Keratinocyte (primary cell): Measurements from ENCODE around the gene POLR2M. TPM values are rescaled to one million over a fixed set of nuclear protein-coding genes. Genes with fewer than 3 reads are reported as not detected.

Experiments used
- DNase-seq: peaks from one replicate; pipeline ENCODE4 v3.0.0-alpha.2; 2011; ENCODE audit warnings: low read depth, missing footprints, low spot score
- FAIRE-seq: peaks from 2 replicates; lab custom pipeline; 2011; peaks lifted over from hg19 to GRCh38; lab: Jason Lieb, UNC
- H2AFZ ChIP-seq: 2 replicates; pipeline ENCODE4 v1.6.0; 2012; ENCODE audit warnings: low read length, control low read depth, inconsistent platforms; ENCODE audit not compliant: control insufficient read depth
- H3K27ac ChIP-seq: 2 replicates; pipeline ENCODE4 v1.5.1; 2011; ENCODE audit warnings: low read length; ENCODE audit not compliant: control insufficient read depth, insufficient read depth
- H3K27me3 ChIP-seq: 3 replicates; pipeline ENCODE4 v1.6.0; 2011; ENCODE audit warnings: low read length; ENCODE audit not compliant: control insufficient read depth, insufficient read depth; ENCODE audit errors: extremely low read depth
- H3K36me3 ChIP-seq, 2 experiments: 2 replicates in 1 of 2; 3 replicates in 1 of 2; pipeline ENCODE4 v1.5.1; 2011; ENCODE audit warnings: low read length in 2 of 2, mild to moderate bottlenecking in 1 of 2; ENCODE audit not compliant: control insufficient read depth in 2 of 2, insufficient read depth in 2 of 2; ENCODE audit errors: extremely low read depth in 1 of 2
- H3K4me1 ChIP-seq: 3 replicates; pipeline ENCODE4 v1.5.1; 2011; ENCODE audit warnings: low read length; ENCODE audit not compliant: control insufficient read depth, insufficient read depth; ENCODE audit errors: extremely low read depth
- H3K4me2 ChIP-seq: 3 replicates; pipeline ENCODE4 v1.6.0; 2011; ENCODE audit warnings: low read depth, low read length; ENCODE audit not compliant: control insufficient read depth, insufficient read depth; ENCODE audit errors: extremely low read depth
- H3K4me3 ChIP-seq, 3 experiments: fragments of 200-600 bp in 1 of 3; sonication (generic) in 1 of 3; 2 replicates in 2 of 3; 3 replicates in 1 of 3; pipeline ENCODE4 v1.5.1; 2011 to 2016; ENCODE audit warnings: low read length in 3 of 3, mild to moderate bottlenecking in 3 of 3, control low read depth in 2 of 3, inconsistent platforms in 1 of 3, low read depth in 1 of 3, mixed read lengths in 1 of 3, mixed run types in 1 of 3, moderate library complexity in 1 of 3; ENCODE audit not compliant: control insufficient read depth in 2 of 3, insufficient read depth in 2 of 3; ENCODE audit errors: extremely low read depth in 1 of 3
- H3K79me2 ChIP-seq: 2 replicates; pipeline ENCODE4 v1.6.0; 2012; ENCODE audit warnings: low read length; ENCODE audit not compliant: control insufficient read depth, insufficient read depth
- H3K9ac ChIP-seq: 3 replicates; pipeline ENCODE4 v1.6.0; 2011; ENCODE audit warnings: low read length; ENCODE audit not compliant: control insufficient read depth, insufficient read depth; ENCODE audit errors: extremely low read depth
- H3K9me1 ChIP-seq: 3 replicates; pipeline ENCODE4 v1.6.0; 2011; ENCODE audit warnings: low read length; ENCODE audit not compliant: control insufficient read depth, insufficient read depth; ENCODE audit errors: extremely low read depth
- H3K9me3 ChIP-seq: 2 replicates; pipeline ENCODE4 v1.5.1; 2012; ENCODE audit warnings: low read depth, low read length; ENCODE audit not compliant: control insufficient read depth
- H4K20me1 ChIP-seq: 3 replicates; pipeline ENCODE4 v1.6.0; 2011; ENCODE audit warnings: low read length; ENCODE audit not compliant: control insufficient read depth, insufficient read depth; ENCODE audit errors: extremely low read depth
- EZH2 ChIP-seq: IDR thresholded peaks from one replicate; pipeline ENCODE4 v1.6.1; 2012; ENCODE audit warnings: inconsistent platforms, mild to moderate bottlenecking, low read length, moderate library complexity
- dilution Hi-C: fragments of 300-500 bp; cut with MboI; formaldehyde crosslinking; loops from one replicate; pipeline ENCODE4 v1.7.0; 2020; ENCODE audit warnings: low sequenced_read_pairs; ENCODE audit not compliant: extremely low pct_ligation_motif_present
- polyA plus RNA-seq, 5 experiments: library from polyadenylated mRNA; depleted of rRNA in 3 of 5; stranded (reverse) in 3 of 5; stranded (forward) in 1 of 5; unstranded in 1 of 5; fragments of >200 nt; gene quantifications; 1 replicate in 1 of 5; 2 replicates in 3 of 5; 3 replicates in 1 of 5; pipeline versions ENCODE4 v1.2.1 to v1.2.3, GENCODE V29; 2011 to 2012; ENCODE audit warnings: missing spikeins in 2 of 5, low read depth in 1 of 5, low replicate concordance in 1 of 5
- TF ChIP-seq, protein P1 (sequence below), 3 experiments: IDR thresholded peaks in 1 of 3; conservative IDR thresholded peaks in 1 of 3; optimal IDR thresholded peaks in 1 of 3; 2 replicates in 2 of 3; 3 replicates in 1 of 3; pipeline versions ENCODE3 to v1.5.1; 2011; ENCODE audit warnings: low read length in 3 of 3, mild to moderate bottlenecking in 3 of 3, moderate library complexity in 2 of 3, control low read depth in 1 of 3, inconsistent platforms in 1 of 3; ENCODE audit not compliant: insufficient read depth in 2 of 3; ENCODE audit errors: extremely low read depth in 1 of 3

POLR2M gene
- polyA plus RNA-seq, 1 donor (not counting 4 experiments of a cell fraction or from before 2014, with no cell fraction given) = 40.6 TPM

DNA sequence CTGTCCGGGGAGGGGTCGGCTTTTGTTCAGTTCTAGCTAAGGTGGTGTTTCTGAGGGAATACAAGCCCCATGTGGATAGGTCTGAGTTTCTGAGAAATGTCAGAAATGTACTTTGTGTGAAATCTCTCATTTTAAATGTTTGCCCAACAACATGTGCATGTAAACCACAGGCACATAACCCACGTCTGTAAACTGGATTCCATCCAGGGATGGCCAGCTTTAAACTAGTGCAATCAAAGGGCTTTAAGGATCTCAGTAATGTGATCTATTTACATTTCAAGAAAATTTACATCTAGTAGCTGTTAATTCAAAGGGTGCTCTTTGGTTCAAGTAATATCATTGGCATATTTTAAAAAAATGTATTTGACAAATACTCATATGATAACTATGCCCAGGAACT, 52.0 kb downstream of the POLR2M start:
- H3K9me1 ChIP-seq = no peaks in the 10 kb centered on the region
- H3K4me2 ChIP-seq = no peak overlapping the region
- no peak overlapping the region for H3K4me3 ChIP-seq
- H4K20me1 ChIP-seq = no peaks in the 10 kb centered on the region
- H3K27ac ChIP-seq = no peak overlapping the region
- no peaks in the 10 kb centered on the region for H3K4me1 ChIP-seq
- no peaks in the 10 kb centered on the region for H3K9me3 ChIP-seq
- FAIRE-seq (no peak), DNase-seq (no peak)
- no peak for TF ChIP-seq EZH2
- TF ChIP-seq, protein P1, sequence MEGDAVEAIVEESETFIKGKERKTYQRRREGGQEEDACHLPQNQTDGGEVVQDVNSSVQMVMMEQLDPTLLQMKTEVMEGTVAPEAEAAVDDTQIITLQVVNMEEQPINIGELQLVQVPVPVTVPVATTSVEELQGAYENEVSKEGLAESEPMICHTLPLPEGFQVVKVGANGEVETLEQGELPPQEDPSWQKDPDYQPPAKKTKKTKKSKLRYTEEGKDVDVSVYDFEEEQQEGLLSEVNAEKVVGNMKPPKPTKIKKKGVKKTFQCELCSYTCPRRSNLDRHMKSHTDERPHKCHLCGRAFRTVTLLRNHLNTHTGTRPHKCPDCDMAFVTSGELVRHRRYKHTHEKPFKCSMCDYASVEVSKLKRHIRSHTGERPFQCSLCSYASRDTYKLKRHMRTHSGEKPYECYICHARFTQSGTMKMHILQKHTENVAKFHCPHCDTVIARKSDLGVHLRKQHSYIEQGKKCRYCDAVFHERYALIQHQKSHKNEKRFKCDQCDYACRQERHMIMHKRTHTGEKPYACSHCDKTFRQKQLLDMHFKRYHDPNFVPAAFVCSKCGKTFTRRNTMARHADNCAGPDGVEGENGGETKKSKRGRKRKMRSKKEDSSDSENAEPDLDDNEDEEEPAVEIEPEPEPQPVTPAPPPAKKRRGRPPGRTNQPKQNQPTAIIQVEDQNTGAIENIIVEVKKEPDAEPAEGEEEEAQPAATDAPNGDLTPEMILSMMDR (optimal IDR thresholded peaks at IDR 0.05 in 1 of 3, IDR thresholded peaks at IDR 0.05 in 1 of 3, conservative IDR thresholded peaks at IDR 0.05 in 1 of 3; ENCODE audit: extremely low read depth in 1 of 3, insufficient read depth in 2 of 3, low read length in 3 of 3) = no peak
- H2AFZ ChIP-seq = no peak overlapping the region
- H3K79me2 ChIP-seq = no peaks in the 10 kb centered on the region
- no peaks in the 10 kb centered on the region for H3K27me3 ChIP-seq
- dilution Hi-C loops = no loop called here
- H3K9ac ChIP-seq = no peak overlapping the region
- H3K36me3 ChIP-seq = no peaks in the 10 kb centered on the region

DNA sequence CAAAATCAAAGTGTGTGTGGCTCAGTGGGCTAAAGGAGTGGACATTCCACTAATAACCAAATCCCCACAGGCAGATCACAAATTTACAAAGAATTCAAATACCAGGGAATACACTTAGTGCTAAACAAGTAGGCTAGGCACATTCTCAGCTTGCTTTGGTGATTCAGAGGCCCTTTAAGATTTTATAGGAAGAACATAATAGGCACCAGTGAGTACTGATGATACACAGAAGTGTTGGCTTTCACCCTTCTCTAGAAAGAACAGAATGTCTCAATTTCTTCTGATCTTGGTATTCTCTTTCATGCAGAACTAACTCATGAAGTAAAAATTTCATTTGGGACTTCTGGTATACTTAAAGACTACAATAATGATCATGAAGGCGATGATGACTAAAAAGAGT, 55.0 kb downstream of the POLR2M start:
- Histone ChIP-seq H3K36me3 (no peaks in the 10 kb centered on the region), H3K79me2 (no peaks in the 10 kb centered on the region), H3K9me1 (no peaks in the 10 kb centered on the region), H3K9ac (no peak overlapping the region), H3K9me3 (no peaks in the 10 kb centered on the region), H2AFZ (no peak overlapping the region), H4K20me1 (no peaks in the 10 kb centered on the region), H3K27ac (no peak overlapping the region), H3K4me1 (no peaks in the 10 kb centered on the region), H3K27me3 (no peaks in the 10 kb centered on the region), H3K4me3 (no peak overlapping the region), H3K4me2 (no peak overlapping the region)
- dilution Hi-C loops = no loop called here
- no peak for DNase-seq
- FAIRE-seq = no peak
- no peak for TF ChIP-seq EZH2
- TF ChIP-seq, protein P1 (optimal IDR thresholded peaks at IDR 0.05 in 1 of 3, IDR thresholded peaks at IDR 0.05 in 1 of 3, conservative IDR thresholded peaks at IDR 0.05 in 1 of 3; ENCODE audit: extremely low read depth in 1 of 3, insufficient read depth in 2 of 3, low read length in 3 of 3) = no peak
